Activated CD4-positive, CD25-positive, alpha-beta regulatory T cell treated with anti-CD3 and anti-CD28 coated beads, Interleukin-2, amount 50 U/mL, for 16 hours (primary cell): ENCODE results near the gene RNASE13.
"Not testable (repeated sequence)": the region's sequence is repeated elsewhere in the genome, so short reads cannot be mapped to it uniquely, and the experiment has no call there.

Source experiments
- DNase-seq: peaks from one replicate; pipeline ENCODE4 v3.0.0-alpha.2; 2020; ENCODE audit warnings: low read depth, low spot score

RNASE13 gene

DNA sequence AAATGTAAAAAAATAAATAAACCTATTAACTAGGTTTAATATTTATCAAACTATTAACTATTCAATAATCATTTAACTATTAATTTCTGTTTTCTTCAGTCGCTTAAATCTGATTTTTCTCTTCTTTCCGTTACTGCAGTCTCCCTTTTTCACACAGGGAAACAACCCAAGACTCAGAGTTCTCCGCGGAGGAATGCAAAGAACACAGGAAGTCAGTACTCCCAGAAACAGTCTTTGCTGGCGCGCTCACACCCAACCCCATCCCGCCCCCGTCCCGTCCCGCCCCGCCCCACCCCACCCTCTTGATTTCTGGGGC is 45.2 kb downstream of the RNASE13 start:
- DNase-seq: no peak

- no peak for DNase-seq
Observed at GRCh38 chr14:20988717-20989470, 45.7 kb downstream of the RNASE13 start.

DNA sequence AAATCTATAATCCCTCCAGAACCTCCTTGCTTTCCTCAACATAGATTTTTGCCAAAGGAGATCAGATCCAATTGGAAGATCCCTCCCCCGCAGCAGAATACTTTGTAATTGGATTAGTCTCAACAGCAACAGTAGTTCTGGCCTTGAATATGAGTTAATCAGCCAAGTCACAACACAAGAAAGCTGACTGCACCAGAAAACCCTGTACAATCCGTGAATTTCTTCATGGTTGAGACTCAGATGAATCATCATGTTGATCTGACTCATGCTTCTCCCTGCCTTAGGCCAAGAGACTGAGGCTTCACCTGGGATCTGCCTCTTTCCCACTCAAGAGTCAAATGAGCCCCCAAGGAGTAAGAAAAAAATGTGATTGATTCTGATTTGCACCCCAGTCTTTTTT is 47.8 kb downstream of the RNASE13 start:
- no peak for DNase-seq

GRCh38 chr14:20985650-20986049 is 49.0 kb downstream of the RNASE13 start:
- not testable (repeated sequence) for DNase-seq
